Right kidney (tissue), 1 donor: ENCODE results near the gene UHRF1.
A peak's percentile ranks its signal among the peaks of the same experiment; 100 is the strongest.
"Not testable (repeated sequence)": the region's sequence is repeated elsewhere in the genome, so short reads cannot be mapped to it uniquely, and the experiment has no call there.

ENCODE experiments used
- DNase-seq: peaks from one replicate; pipeline ENCODE4 v3.0.0-alpha.2; 2016

UHRF1 gene

GRCh38 chr19:4896372-4896771 is 12.9 kb upstream of the UHRF1 start:
- DNase-seq, result no peak

DNA sequence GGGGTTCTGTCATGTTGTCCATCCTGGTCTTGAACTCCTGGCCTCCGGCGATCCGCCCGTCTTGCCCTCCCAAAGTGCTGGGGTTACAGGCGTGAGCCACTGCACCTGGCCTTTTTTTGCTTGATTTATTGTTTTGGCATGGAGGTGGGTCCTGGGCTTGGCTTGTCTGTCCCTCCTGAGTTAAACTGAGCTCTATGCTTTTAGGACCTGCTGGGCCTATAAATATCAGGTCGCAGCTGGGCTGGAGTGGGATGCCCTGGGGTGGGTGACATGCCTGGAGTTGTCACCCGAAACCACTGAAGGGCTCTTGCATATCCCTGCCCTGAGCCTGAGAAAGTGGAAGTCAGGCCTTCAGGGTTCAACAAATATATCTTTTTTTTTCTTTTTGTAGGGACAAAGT is 12.2 kb upstream of the UHRF1 start:
- no peak for DNase-seq

GRCh38 chr19:4900879-4901278 is 8.4 kb upstream of the UHRF1 start:
- not testable (repeated sequence) for DNase-seq

GRCh38 chr19:4902796-4903195 is 6.5 kb upstream of the UHRF1 start, which contains the start of gene ARRDC5:
Gene ARRDC5 (minus strand): TSS chr19:4902896. CDS start chr19:4902825, 71 bp downstream.
- no peak for DNase-seq

GRCh38 chr19:4904481-4904880 is 4.8 kb upstream of the UHRF1 start:
- DNase-seq, result no peak

DNA sequence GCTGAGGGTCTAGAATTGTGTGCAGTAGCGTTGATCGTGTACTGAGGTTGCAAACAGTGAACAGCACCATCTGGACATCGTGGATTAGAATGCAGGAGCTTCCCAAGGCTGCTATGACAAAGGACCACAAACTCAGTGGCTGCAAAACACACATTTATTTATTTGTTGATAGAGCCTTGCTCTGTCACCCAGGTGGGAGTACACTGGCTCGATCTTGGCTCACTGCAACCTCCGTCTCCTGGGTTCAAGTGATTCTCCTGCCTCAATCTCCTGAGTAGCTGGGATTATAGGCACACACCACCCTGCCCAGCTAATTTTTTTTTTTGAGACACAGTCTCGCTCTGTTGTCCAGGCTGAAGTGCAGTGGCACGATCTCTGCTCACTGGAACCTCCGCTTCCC is 2.3 kb upstream of the UHRF1 start:
- DNase-seq, result no peak

DNA sequence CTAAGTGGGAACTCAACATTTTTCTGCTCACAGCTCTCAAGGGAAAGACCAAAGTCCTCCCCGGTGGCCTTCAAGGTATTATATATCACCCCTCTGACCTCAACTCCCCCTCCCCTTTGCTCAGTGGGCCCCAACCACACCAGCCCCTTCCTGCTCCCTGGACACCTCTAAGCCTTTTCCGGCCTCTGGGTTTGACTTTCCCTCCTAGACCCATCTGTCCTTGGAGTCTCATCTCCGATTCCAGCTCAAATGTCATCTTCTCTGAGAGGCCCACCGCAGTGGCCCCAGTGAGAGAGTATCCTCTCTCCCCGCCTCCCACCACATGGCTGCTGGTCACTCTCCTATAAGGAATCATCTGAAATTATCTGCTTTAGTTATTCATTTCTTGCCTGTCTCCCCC is 941 bp upstream of the UHRF1 start:
- no peak for DNase-seq

DNA sequence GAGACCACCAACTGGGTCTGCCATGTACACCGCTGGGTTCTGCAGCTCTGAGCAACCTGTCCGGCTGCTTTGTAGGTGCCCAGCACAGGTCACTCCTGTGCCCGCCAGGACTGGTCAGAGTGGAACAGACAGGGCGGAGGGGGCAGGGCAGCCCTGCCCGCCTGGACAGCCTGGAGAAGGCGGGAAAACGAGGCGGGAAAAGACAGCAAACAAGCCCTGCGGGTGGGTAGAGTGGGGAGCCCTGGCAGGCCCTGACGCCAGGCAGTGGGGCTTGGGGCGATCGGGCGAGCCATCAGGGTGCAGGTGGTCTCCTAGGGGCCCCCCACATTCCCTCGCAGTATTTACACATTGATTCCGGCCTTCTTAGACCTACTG is 533 bp upstream of the UHRF1 start:
- peak; percentile 67 for DNase-seq

- no peak for DNase-seq
Measured at GRCh38 chr19:4909897-4910593, 744 bp downstream of the UHRF1 start.

GRCh38 chr19:4910594-4911281 is 1.4 kb downstream of the UHRF1 start:
- peak; percentile 52 for DNase-seq

DNA sequence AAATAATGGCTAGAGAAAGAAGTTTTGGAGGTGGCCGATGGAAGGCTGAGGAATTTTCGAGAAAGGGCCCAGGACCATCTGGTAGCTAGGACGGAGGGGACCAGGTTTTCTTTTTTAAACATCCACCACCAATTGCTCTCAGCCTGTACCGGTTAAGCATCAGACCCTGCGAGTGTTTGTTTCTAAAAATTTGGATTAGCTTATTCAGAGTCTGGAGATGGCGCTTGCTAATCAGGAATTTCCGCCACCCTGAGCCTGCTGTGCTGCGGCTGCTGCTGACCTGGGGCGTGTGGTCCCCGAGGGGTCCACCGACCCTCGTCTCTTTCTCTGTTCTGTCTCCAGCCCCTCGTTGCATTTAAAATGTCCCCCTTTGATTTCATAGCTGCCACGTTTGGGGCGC is 2.0 kb downstream of the UHRF1 start:
- DNase-seq, result no peak

- peak; percentile 69 for DNase-seq
Measured at GRCh38 chr19:4911786-4912672, 2.7 kb downstream of the UHRF1 start.

DNA sequence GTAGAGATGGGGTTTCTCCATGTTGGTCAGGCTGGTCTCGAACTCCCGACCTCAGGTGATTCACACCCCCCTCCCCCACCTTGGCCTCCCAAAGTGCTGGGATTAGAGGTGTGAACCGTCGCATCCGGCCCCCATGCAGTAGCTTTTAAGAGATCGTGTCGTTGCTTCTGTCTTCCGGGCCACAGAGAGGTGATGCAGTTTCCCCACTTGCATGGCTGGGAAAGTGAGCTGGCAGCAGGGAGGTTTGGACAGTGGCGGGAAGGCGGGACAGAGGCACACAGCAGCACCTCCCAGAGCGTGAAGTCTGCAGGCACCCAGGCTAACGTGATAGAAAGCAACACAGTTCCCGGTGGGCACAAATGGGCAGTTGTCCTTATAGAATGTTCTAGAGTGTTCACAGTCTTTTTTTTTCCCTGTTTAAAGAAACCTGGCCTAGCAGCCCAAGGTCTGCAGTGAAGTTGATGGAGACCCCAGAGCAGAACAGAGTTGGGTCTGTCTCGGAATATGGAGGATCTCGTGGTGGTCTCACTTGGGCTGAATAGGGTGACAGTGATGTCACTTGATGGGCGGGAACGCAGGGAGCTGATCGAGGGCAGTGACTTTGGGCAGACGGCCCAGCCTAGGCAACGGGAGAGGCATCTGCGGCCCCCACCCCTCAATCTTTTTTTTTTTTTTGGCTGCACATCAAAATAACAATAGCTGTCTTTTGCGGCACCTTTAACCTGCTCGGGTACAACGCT is 4.9 kb downstream of the UHRF1 start:
- DNase-seq, result no peak

DNA sequence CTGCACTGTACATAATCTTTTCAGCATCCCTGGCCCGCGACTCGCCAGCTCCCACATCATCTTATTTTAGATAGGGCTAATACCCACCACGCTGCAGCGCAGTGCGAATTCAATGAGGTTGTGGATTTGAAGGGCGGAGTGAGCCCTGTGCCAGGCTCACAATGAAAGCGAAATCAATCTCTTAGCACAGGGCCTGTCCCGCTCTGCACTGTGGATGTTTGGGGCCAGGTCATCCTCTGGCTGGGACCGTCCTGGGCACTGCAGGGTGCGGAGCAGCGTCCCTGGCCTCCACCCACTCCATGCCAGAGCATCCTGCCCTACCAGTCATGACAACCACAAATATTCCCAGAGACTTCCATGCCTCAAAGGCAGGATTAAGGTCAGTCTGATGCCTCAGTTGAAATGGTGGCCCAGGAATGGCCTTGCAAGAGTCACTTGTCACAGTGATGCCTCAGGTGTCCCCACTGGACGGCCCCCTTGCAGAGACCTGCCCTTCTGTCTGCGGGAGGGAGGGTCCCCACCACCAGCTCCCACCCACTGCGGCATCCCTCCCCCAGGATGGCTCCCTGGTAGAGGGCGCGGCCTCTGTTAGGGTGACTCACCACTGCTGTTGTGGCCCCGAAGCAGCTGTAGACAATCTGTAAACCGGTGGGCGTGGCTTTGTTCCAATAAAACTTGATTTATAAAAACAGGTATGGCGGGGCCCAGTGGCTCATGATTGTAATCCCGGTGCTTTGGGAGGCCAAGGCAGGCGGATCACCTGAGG is 5.6 kb downstream of the UHRF1 start:
- no peak for DNase-seq

- no peak for DNase-seq
Measured at GRCh38 chr19:4916292-4917082, 7.2 kb downstream of the UHRF1 start.

- no peak for DNase-seq
Measured at GRCh38 chr19:4922530-4923275, 13.4 kb downstream of the UHRF1 start.

GRCh38 chr19:4923276-4923747 is 14.0 kb downstream of the UHRF1 start:
- no peak for DNase-seq

DNA sequence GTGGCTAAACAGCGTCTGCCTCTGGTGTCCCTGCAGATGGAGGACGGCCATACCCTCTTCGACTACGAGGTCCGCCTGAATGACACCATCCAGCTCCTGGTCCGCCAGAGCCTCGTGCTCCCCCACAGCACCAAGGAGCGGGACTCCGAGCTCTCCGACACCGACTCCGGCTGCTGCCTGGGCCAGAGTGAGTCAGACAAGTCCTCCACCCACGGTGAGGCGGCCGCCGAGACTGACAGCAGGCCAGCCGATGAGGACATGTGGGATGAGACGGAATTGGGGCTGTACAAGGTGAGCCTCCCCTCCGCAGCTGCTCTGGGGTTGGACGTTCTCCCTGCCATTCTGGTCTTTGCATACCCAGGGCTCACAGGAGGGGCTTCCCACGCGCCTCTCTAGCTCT is 19.9 kb downstream of the UHRF1 start:
- DNase-seq, result no peak

GRCh38 chr19:4930664-4931063 is 21.4 kb downstream of the UHRF1 start:
- no peak for DNase-seq

GRCh38 chr19:4932711-4933110 is 23.4 kb downstream of the UHRF1 start:
- no peak for DNase-seq
